GM12891 (cell line): Measurements from ENCODE around the gene LTV1.

Source experiments
- POLR2A ChIP-seq: IDR thresholded peaks from 2 replicates; pipeline ENCODE4 v1.6.1; 2011; ENCODE audit warnings: low read depth, low read length, control low read depth
- POLR2AphosphoS5 ChIP-seq: IDR thresholded peaks from 2 replicates; pipeline ENCODE4 v1.6.1; 2011; ENCODE audit warnings: low read depth, low read length, control low read depth

GRCh38 chr6:143840595-143841265 is 2.4 kb upstream of the LTV1 start:
- TF ChIP-seq POLR2A (no peak), POLR2AphosphoS5 (no peak)
